ENCODE measurements around the gene EEFSEC. TPM values are rescaled to one million over a fixed set of nuclear protein-coding genes. Genes with fewer than 3 reads are reported as not detected.

The EEFSEC gene
- total RNA-seq, 1 donor from 2014 or later = 6.1 TPM

GRCh38 chr3:128256131-128256530 is 102.8 kb downstream of the EEFSEC start:
- no peaks in the 10 kb centered on the region for H3K9me3 ChIP-seq (ENCODE audit: insufficient read depth, low read depth, low read length)
- H3K9ac ChIP-seq (ENCODE audit: low read length) = no peak overlapping the region
- Mint-ChIP-seq H3K36me3 (ENCODE audit: low read depth, unreplicated experiment) (peaks cover 21% of the 10 kb centered on the region), H3K27ac (ENCODE audit: unreplicated experiment) (no peak overlapping the region), H3K4me3 (ENCODE audit: unreplicated experiment) (no peak overlapping the region), H3K9me3 (ENCODE audit: unreplicated experiment) (peaks cover 13% of the 10 kb centered on the region), H3K27me3 (ENCODE audit: low read depth, unreplicated experiment) (peaks cover 2% of the 10 kb centered on the region), H3K4me1 (ENCODE audit: low read depth, unreplicated experiment) (peaks cover 14% of the 10 kb centered on the region)
- H3K27ac ChIP-seq (ENCODE audit: low read depth, low read length) = no peak overlapping the region
- H4K20me1 ChIP-seq (ENCODE audit: insufficient read depth, low read length) = peaks cover 13% of the 10 kb centered on the region
- H3K4me3 ChIP-seq (ENCODE audit: insufficient read depth, low read depth, low read length) = no peak overlapping the region
- H3K4me1 ChIP-seq (ENCODE audit: insufficient read depth, low read length) = no peaks in the 10 kb centered on the region
- H3K4me2 ChIP-seq (ENCODE audit: low read length) = no peak overlapping the region
- H3K36me3 ChIP-seq (ENCODE audit: insufficient read depth, low read length) = no peaks in the 10 kb centered on the region
- TF ChIP-seq EZH2 (IDR thresholded peaks at IDR 0.05; ENCODE audit: insufficient read depth, low read length) (no peak), CTCF (IDR thresholded peaks at IDR 0.05; ENCODE audit: insufficient read depth, low read depth, low read length) (no peak)
- H2AFZ ChIP-seq (ENCODE audit: low read depth, low read length) = no peak overlapping the region
- FAIRE-seq (no peak), DNase-seq (ENCODE audit: low read depth) (no peak)
- H3K27me3 ChIP-seq (ENCODE audit: insufficient read depth, low read length) = no peaks in the 10 kb centered on the region
- no peaks in the 10 kb centered on the region for H3K79me2 ChIP-seq (ENCODE audit: insufficient read depth, low read length)

- no peak overlapping the region for H3K4me3 Mint-ChIP-seq (ENCODE audit: unreplicated experiment)
- H3K27ac Mint-ChIP-seq (ENCODE audit: unreplicated experiment) = no peak overlapping the region
- no peaks in the 10 kb centered on the region for H3K4me1 ChIP-seq (ENCODE audit: insufficient read depth, low read length)
- peaks cover 23% of the 10 kb centered on the region for H3K36me3 Mint-ChIP-seq (ENCODE audit: low read depth, unreplicated experiment)
- no peak overlapping the region for H3K9ac ChIP-seq (ENCODE audit: low read length)
- no peaks in the 10 kb centered on the region for H3K36me3 ChIP-seq (ENCODE audit: insufficient read depth, low read length)
- peaks cover 10% of the 10 kb centered on the region for H3K4me1 Mint-ChIP-seq (ENCODE audit: low read depth, unreplicated experiment)
- H4K20me1 ChIP-seq (ENCODE audit: insufficient read depth, low read length) = peaks cover 9% of the 10 kb centered on the region
- no peak overlapping the region for H3K4me2 ChIP-seq (ENCODE audit: low read length)
- DNase-seq (ENCODE audit: low read depth) (no peak), FAIRE-seq (no peak)
- TF ChIP-seq EZH2 (IDR thresholded peaks at IDR 0.05; ENCODE audit: insufficient read depth, low read length) (no peak), CTCF (IDR thresholded peaks at IDR 0.05; ENCODE audit: insufficient read depth, low read depth, low read length) (no peak)
- no peak overlapping the region for H3K4me3 ChIP-seq (ENCODE audit: insufficient read depth, low read depth, low read length)
- H3K79me2 ChIP-seq (ENCODE audit: insufficient read depth, low read length) = no peaks in the 10 kb centered on the region
- peaks cover 17% of the 10 kb centered on the region for H3K9me3 Mint-ChIP-seq (ENCODE audit: unreplicated experiment)
- no peaks in the 10 kb centered on the region for H3K27me3 ChIP-seq (ENCODE audit: insufficient read depth, low read length)
- H2AFZ ChIP-seq (ENCODE audit: low read depth, low read length) = no peak overlapping the region
- no peak overlapping the region for H3K27ac ChIP-seq (ENCODE audit: low read depth, low read length)
- peaks cover 2% of the 10 kb centered on the region for H3K27me3 Mint-ChIP-seq (ENCODE audit: low read depth, unreplicated experiment)
- no peaks in the 10 kb centered on the region for H3K9me3 ChIP-seq (ENCODE audit: insufficient read depth, low read depth, low read length)
Observed at GRCh38 chr3:128257632-128258031, 104.4 kb downstream of the EEFSEC start.

GRCh38 chr3:128260275-128260674 is 107.0 kb downstream of the EEFSEC start:
- H3K4me1 ChIP-seq (ENCODE audit: insufficient read depth, low read length) = no peaks in the 10 kb centered on the region
- H3K4me1 Mint-ChIP-seq (ENCODE audit: low read depth, unreplicated experiment) = no peaks in the 10 kb centered on the region
- H3K36me3 Mint-ChIP-seq (ENCODE audit: low read depth, unreplicated experiment) = peaks cover 27% of the 10 kb centered on the region
- H3K27ac ChIP-seq (ENCODE audit: low read depth, low read length) = no peak overlapping the region
- peaks cover 17% of the 10 kb centered on the region for H3K9me3 Mint-ChIP-seq (ENCODE audit: unreplicated experiment)
- H3K4me3 Mint-ChIP-seq (ENCODE audit: unreplicated experiment) = no peak overlapping the region
- no peak overlapping the region for H3K27ac Mint-ChIP-seq (ENCODE audit: unreplicated experiment)
- H3K4me2 ChIP-seq (ENCODE audit: low read length) = no peak overlapping the region
- H3K27me3 ChIP-seq (ENCODE audit: insufficient read depth, low read length) = no peaks in the 10 kb centered on the region
- no peak for FAIRE-seq
- no peaks in the 10 kb centered on the region for H3K79me2 ChIP-seq (ENCODE audit: insufficient read depth, low read length)
- DNase-seq (ENCODE audit: low read depth) = no peak
- H3K4me3 ChIP-seq (ENCODE audit: insufficient read depth, low read depth, low read length) = no peak overlapping the region
- H3K9me3 ChIP-seq (ENCODE audit: insufficient read depth, low read depth, low read length) = no peaks in the 10 kb centered on the region
- H3K27me3 Mint-ChIP-seq (ENCODE audit: low read depth, unreplicated experiment) = peaks cover 2% of the 10 kb centered on the region
- no peak overlapping the region for H3K9ac ChIP-seq (ENCODE audit: low read length)
- no peaks in the 10 kb centered on the region for H3K36me3 ChIP-seq (ENCODE audit: insufficient read depth, low read length)
- H2AFZ ChIP-seq (ENCODE audit: low read depth, low read length) = no peak overlapping the region
- no peaks in the 10 kb centered on the region for H4K20me1 ChIP-seq (ENCODE audit: insufficient read depth, low read length)
- TF ChIP-seq CTCF (IDR thresholded peaks at IDR 0.05; ENCODE audit: insufficient read depth, low read depth, low read length) = no peak
- TF ChIP-seq EZH2 (IDR thresholded peaks at IDR 0.05; ENCODE audit: insufficient read depth, low read length) = no peak
